GM18520 (cell line): ENCODE results near the gene TMTC4.

Source experiments
- ATAC-seq: cut with Tn5 transposase; IDR thresholded peaks from one replicate; pipeline ENCODE4 v1.9.1; 2021; ENCODE audit not compliant: unreplicated experiment

The TMTC4 gene

DNA sequence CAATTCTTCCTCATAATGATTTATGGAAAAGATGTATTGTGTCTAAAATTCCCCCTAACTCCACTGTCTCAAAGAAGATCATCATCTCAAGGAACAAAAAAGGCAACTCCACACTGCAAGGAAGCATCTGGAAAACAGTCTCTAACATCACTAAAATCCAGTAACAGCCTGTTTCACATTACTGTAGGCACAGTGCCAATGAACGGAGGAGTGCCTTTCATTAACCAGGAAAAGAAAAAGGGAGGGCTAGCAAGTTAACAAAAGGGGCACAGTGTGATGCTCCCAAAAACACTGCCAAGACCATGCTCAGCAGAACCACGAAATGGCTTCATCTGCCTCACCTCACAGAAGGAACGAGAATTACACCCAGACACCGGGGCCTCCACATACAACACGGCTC, 8.5 kb downstream of the TMTC4 start:
- no peak for ATAC-seq

DNA sequence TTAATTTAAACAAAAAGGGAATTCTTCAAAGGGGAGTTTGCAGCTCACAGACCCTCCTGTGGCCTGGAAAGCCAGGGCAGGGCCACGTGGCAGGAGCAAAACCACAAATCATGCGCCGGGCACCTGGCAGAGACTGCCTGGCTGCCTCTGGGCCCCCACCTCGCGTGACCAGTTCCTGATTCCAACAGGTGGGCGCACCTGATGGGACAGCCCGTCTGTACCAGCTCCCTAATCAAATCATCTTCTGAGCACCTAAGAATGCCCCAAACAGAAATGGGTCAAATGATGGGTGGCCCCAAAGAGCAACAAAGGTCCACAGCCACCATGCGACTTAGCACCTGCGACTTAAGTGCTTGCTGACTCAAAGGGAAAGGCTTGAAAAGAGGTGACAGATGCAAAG, 9.2 kb downstream of the TMTC4 start:
- ATAC-seq, result no peak

DNA sequence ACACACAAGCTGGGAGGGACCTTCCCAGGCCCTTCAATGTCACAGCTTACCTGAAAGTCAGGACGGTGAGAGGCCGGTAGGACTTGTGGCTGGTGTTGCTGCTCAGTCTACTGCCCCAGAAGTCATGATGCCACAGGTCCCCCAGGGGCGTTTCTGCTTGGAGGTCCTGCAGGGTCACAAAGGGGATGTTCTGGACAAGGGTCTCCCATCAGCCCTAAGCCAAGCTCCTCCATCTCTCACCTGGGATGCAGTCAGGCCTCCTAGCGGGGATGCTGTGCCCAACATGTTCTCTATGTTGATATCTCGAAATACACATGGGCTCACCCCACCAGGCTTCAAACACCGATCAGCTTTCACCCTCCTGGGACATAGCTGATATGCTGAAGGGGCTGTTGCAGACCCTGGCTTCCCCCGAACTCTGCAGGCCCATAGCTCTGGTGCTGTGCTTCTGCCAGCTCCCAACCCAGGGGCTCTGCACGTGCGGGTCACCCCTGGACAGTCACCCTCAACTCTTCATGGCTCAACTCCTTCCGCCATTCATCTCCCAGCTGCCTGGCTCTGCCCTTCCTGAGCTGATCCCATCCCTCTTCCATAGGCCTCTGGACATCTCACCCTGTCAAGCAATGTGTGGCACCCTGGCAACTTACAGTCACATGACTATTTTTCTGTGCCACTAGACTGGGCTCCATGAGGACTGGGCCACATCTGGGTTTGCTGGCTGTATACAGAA, 10.3 kb downstream of the TMTC4 start:
- no peak for ATAC-seq

DNA sequence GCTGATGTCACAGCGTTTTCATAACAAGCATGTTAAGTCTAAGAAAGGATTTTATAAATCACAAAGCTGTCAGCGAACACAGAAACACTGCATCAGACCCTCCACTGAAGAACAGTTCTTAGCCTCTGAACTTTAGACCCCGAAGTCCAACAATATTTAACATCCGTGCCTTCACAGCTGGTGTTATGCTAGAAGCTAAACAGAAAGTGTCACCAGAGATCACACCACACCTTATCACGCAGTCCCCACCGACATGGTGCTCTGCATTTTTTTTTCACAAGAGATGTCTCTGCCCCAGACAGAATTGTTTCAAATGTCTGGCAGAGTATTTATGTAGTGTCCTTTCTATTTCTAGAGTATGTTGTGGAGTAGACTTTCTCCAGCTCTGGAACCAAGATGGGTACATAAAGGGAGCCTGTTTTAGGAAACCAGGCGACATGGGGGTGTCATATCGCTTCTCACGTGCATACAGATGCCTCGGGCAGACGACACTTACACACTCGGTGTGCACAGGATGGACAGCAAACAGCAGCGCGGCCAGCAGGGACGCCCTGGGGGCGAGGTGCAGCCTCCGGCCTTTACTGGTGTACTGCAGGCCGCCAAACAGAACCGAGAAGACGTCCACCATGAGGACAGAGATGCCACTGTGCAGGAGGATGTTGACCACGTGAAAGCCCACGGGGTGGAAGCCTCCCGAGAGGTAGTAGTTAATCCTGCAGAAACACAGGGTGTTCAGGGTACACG, 12.0 kb downstream of the TMTC4 start:
- ATAC-seq, result no peak

DNA sequence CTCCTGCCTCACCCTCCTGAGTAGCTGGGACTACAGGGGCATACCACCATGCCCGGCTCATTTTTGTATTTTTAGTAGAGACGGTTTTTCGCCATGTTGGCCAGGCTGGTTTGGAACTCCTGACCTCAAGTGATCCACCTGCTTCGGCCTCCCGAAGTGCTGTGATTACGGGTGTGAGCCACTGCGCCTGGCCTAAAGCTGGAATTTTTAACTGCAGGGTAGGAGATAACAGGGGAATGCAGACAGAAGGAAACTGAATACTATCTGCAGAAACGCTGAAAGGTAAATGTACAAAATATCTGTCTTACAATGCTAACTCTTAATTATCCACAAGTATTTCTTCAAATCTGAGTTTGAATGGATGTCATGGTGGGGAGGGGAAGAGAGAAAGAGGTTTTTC, 13.8 kb downstream of the TMTC4 start:
- no peak for ATAC-seq

DNA sequence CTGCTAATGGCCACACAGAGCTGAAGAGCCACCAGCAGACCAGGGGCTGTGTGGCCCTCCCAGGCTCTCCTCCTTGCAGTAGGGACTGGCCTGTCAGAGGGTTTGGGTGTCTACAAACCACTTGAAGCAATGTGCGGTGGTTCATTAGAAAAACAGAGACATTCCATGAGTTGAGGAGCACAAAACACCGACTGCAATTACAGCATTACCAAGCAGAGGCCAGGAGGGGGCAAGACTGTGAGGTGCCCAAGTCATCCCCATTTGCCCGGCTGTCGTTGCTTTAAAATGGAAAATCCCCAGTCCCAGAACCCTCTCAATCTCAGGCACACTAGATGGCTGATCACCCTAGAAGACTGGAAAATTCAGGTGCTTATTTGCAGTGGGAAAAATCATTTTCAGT, 15.0 kb downstream of the TMTC4 start:
- ATAC-seq, result no peak

DNA sequence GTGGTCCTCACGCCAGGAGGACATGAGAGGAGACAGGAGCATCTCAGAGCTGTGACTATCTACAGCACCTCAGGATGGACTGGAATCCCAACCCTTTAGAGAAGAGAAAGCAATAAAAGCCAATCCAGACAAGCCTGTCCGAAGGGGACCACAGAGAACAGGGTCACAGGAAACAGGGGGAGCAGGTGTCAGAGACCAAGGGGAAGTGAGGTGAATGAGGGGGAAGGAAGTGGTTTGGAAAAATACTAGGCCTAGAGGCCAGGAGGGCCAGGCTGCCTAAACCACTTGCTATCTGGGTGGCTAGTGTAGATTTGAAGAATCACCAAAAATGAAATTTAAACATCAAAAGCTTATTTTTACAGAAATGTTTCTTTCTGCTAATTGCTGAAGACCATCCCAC, 16.2 kb downstream of the TMTC4 start:
- no peak for ATAC-seq

DNA sequence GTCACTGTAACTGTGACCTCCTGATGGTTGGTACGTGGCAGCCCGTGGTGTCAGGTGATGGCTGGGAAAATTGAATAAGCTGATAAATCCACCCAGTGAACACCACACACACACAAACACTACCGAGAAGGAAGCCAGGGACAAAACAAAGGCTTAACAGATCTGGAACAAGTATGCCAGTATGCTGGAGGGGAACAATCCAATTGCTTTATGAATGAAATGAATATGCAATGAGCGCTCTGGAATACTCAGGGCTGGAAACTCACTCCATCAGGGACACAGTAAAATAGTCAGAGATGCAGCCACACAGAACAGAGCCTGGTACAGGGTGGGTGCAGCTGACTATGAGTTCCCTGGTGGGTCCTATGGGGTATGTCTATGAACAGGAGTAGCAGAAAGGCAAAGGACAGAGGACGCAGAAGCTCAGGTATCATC, 16.7 kb downstream of the TMTC4 start:
- ATAC-seq, result no peak

DNA sequence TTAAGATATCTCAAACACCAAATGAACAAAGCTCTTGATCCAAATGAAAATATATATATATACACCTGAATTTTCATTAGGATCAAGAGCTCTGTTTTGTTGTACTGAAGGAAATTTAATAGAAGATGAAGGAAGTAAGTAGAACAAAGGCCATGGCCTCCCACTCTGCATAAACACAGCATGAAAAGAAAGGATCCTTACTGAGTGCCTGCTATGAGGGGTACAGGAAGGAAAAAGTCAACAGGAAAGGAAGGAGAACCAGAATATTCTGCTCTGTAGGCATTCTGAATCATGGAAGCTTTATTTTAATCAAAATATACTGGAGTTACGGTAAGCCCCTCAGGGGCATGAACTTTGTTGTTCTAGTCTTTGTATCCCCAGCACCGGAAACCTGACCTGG, 22.1 kb downstream of the TMTC4 start:
- ATAC-seq, result no peak

DNA sequence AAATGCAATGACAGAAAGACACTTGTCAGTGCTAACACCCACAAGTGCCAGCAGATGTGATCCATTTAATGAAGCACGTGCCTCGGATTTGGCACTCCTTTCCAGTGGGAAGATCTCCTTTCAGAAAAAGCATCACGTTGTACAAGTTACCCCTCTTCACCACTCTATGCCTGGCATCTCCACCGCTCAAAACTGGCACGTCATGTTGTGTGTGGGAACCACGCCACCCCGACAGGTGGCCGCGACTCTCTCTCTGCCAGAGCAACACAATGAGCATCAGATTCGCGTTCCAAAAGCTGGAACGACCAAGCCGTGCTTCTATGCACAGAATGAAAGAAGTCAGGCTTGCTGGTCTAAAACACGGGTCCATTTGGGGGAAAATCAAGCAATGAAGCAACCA, 24.3 kb downstream of the TMTC4 start:
- ATAC-seq, result no peak

DNA sequence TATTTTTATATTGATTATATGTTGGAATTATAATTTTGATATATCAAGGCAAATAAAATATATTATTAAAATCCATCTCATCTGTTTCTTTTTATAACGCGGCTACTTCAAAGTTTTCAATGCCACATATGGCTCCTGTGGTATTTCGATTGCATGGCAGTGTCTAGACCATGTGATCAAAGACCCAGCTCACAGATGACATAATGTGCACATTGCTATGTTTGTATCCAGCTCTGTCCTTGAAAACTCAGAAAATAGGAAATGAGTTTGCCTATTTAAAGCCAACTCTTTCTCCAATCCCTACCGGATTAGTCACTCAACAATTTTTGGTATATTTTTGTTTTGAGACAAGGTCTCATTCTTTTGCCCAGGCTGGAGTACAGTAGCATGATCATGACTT, 26.2 kb downstream of the TMTC4 start:
- ATAC-seq, result no peak

DNA sequence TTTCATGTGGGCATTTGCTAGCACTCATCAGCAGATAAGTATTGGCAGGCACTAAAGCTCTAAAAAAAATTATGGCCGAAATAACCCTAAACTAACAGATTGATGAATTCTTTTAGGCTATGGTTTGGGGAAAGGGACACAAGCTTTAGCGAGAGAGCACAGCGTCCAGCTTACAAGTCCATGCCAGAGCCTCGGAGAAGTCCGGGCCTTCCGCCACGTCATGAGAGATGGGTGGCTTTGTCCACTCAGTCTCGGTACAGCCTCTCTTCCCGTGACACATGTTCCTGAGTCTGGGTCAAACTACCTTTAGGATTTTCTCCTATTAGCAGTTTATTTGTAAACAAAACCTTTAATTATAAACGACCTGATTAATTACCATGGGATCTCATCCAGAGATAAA, 27.7 kb downstream of the TMTC4 start:
- no peak for ATAC-seq

DNA sequence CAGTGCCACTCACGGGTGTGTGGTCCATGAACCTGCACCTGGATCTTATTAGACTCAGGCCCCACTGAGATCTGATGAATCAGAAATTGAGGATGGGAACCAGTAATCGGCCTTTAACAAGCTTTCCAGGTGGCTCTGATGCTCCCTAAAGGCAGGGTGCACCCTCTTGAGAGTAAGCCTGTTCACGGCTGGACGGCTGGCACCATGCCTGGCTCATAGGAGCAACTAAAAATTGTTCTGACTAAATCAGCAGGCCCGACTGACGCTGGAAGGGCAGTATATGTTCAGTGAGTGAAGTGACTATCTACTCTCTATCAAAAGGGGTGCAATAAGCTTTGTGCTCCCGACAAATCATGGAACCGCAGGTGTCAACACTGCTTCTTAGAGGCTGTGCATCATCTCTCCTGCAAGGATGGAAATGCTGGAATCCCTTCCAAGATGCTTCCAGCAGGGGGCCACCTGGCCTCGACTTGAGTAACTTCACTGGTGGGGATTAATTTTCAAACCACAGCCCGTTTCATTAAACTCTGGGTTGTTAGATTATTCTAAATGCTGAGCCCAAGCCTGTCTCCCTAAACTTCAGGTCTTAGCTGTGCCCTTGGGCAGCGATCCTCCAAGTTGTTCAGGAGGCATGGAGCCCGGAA, 28.4 kb downstream of the TMTC4 start:
- no peak for ATAC-seq

DNA sequence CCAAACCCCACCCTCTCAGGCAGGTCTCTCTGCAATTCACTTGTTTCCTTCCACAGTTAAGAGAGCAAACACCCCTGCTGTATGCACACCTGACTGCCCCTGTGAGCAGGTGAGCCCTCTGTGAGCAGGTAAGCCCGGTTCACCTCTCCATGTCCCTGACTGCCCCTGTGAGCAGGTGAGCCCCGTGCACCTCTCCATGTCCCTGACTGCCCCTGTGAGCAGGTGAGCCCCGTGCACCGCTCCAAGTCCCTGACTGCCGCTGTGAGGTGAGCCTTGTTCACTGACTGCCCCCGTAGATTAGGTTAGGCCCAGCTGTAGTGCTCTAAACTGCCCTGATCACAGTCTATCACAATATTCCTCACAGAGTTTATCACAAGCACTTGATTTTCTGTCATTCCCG, 29.2 kb downstream of the TMTC4 start:
- ATAC-seq, result no peak

DNA sequence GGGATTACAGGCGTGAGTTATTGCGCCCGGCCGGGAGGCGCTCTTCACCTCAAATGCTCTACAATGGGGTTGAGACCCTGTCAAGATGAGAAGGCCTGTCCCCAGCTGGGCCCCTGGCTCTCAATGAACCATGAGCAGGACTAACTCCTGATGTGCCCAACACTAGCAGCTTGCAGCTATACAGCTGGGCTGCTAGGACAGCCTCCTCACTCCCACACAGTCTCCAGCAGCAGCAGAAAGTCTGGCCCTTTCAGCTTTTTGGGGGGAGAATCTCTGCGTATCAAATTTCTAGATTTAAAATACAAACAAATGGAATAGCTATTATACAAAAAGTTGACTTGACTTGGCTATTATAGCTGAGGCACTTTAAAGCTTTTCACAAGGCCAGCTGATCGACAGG, 30.2 kb downstream of the TMTC4 start:
- ATAC-seq, result no peak

DNA sequence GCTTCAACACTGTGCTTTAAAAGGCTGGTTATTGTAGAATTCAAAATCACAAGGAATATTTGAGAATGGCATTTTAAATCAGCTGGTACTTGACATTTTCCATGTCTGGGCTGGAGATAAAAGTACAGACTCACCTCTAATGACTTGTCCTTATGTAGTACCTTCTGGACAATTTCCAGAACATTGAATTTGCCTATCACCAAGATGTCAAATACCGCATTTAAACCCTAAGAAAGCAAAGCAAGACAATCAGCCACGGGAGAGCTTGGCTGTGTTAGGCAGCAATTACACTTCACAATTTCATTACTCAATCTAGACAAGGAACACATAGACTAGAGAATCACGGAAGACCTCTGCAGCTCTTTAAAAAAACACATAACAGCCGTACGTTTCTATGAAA, 36.8 kb downstream of the TMTC4 start:
- ATAC-seq, result no peak

DNA sequence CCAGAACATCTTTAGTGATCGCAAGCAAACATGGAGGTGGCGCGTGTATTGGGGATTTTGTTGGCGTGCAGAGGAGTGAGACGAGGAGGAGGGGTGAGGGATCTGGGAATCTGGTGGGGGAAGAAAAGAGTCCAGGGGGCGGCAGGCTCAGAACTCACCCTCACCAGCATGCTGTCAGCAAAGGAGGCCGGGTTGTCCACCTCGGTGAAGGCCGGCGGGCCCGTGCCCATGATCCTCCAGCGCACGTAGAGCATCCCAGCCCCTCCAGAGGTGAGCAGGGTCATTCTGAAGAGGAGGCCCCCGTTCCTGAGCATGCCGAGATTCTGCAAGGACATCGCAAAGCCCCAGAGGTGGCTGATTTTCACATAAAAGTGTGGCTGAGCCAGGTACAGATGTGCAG, 37.2 kb downstream of the TMTC4 start:
- ATAC-seq, result no peak

DNA sequence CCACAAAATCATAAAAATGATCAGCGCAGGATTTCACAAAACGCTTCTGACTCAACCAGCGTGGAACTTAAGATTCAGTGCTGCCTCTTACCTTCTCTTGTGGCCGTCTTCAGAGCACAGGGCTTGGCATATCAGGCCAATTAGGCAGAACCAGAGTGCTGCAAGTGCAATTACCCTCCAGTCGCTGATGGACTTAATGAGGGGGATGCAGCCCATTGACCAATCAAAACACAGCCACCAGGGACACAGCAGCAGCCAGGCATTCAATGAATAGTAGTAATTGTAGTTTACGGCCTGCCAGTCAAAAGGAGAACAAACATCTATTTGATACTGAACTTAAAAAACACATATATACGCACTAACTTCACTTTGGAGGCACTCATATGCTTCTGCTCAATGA, 38.2 kb downstream of the TMTC4 start:
- no peak for ATAC-seq

DNA sequence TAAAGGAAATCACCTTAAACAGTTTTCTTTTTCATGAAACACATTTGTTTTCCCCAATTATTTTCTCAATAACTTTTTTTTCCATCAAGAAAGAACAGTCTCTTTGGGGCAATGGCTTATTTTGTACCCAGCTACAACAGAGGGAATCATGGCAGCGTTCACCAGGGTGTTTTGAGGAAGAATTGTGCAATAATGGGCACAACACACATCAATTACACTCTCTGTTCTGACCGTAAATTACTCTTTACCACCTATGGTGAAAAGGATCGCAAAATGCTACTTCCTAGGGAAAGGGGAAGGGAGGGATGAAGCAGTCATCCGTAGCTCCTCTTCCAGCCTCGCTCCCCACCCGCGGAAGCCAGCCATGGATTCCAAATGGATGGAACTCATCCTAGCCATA, 38.6 kb downstream of the TMTC4 start:
- ATAC-seq, result no peak

DNA sequence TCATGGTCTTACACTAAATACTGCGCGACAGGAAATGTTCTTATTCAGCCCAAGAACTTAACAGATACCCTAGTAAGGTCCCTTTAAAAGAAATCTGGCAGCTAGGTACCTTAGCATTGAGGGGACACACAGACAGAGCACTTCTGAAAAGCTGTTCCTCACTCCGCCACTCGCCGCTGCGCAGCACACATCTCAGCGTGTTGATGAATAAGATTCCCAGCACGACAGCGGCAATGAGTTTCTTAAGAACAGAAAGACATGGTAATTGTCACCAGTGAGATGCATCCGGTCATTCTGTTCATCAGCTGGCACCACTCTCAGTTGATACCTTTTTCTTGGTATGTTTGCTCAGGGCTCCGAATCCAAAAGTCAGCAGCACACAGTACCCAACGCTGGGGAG, 39.9 kb downstream of the TMTC4 start:
- ATAC-seq, result no peak

DNA sequence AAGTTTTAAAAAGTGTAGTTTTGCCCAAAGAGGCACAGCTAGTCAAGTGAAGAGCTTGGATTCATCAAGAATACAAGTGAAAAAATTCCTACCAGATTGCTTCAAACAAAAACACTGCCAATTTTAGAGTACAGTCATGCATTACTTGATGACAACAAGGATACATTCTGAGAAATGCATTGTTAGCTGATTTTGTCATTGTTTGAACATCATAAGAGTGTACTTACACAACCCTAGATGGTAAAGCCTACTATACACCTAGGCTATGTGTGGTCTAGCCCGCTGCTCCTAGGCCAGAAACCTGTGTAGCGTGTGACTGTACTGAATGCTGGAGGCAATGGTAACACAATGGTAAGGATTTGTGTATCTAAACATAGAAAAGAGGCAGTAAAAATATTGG, 41.1 kb downstream of the TMTC4 start:
- ATAC-seq, result no peak

DNA sequence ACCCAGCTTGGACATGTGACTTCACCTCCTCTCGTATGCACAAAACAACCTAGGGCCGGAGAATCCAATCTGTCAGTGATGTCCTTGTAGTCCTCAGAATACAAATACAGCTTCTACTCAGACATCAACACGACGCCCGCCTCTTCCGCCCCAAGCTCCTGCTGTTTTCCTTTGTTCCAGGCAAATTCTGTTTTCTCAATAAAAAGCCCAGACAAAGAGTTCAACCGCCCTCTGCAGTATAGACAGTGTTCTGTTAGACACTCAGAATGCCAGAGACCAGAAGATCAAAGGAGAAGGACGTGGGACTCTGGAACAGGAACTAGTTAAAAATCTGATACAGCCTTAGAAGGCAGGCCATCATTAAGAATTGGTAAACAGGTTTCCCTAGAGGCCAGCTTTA, 44.0 kb downstream of the TMTC4 start:
- ATAC-seq, result no peak
